SK-N-SH (cell line): ENCODE data around the gene ARFGEF2.

ENCODE experiments used
- MEF2A ChIP-seq: IDR thresholded peaks from 2 replicates; pipeline ENCODE4 v1.4.0; 2012; ENCODE audit warnings: low read depth, borderline replicate concordance
- POLR2AphosphoS5 ChIP-seq: IDR thresholded peaks from 2 replicates; pipeline ENCODE4 v1.6.1; 2012; ENCODE audit warnings: low read depth, low read length
- SIN3A ChIP-seq: IDR thresholded peaks from 2 replicates; pipeline ENCODE4 v1.6.1; 2012; ENCODE audit warnings: low read depth, mild to moderate bottlenecking, low read length, moderate library complexity, borderline replicate concordance
- TF ChIP-seq, protein P1 (sequence below): fragments of 200-600 bp; sonication (generic); IDR thresholded peaks from 2 replicates; pipeline ENCODE4 v1.6.1; 2017; ENCODE audit warnings: antibody characterized with exemption, mild to moderate bottlenecking, moderate library complexity
- TF ChIP-seq, protein P2 (sequence below): IDR thresholded peaks from 2 replicates; pipeline ENCODE4 v1.4.0; 2012; ENCODE audit warnings: low read depth, borderline replicate concordance

- TF ChIP-seq, protein P1, sequence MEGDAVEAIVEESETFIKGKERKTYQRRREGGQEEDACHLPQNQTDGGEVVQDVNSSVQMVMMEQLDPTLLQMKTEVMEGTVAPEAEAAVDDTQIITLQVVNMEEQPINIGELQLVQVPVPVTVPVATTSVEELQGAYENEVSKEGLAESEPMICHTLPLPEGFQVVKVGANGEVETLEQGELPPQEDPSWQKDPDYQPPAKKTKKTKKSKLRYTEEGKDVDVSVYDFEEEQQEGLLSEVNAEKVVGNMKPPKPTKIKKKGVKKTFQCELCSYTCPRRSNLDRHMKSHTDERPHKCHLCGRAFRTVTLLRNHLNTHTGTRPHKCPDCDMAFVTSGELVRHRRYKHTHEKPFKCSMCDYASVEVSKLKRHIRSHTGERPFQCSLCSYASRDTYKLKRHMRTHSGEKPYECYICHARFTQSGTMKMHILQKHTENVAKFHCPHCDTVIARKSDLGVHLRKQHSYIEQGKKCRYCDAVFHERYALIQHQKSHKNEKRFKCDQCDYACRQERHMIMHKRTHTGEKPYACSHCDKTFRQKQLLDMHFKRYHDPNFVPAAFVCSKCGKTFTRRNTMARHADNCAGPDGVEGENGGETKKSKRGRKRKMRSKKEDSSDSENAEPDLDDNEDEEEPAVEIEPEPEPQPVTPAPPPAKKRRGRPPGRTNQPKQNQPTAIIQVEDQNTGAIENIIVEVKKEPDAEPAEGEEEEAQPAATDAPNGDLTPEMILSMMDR: no peak
- TF ChIP-seq MEF2A (no peak), POLR2AphosphoS5 (no peak), SIN3A (no peak)
- TF ChIP-seq, protein P2, sequence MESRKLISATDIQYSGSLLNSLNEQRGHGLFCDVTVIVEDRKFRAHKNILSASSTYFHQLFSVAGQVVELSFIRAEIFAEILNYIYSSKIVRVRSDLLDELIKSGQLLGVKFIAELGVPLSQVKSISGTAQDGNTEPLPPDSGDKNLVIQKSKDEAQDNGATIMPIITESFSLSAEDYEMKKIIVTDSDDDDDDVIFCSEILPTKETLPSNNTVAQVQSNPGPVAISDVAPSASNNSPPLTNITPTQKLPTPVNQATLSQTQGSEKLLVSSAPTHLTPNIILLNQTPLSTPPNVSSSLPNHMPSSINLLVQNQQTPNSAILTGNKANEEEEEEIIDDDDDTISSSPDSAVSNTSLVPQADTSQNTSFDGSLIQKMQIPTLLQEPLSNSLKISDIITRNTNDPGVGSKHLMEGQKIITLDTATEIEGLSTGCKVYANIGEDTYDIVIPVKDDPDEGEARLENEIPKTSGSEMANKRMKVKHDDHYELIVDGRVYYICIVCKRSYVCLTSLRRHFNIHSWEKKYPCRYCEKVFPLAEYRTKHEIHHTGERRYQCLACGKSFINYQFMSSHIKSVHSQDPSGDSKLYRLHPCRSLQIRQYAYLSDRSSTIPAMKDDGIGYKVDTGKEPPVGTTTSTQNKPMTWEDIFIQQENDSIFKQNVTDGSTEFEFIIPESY: no peak
These were observed 49.3 kb downstream of the ARFGEF2 start for GRCh38 chr20:48970681-48971365.
